ENCODE data around the gene CMSS1. TPM values are rescaled to one million over a fixed set of nuclear protein-coding genes. Genes with fewer than 3 reads are reported as not detected.

The CMSS1 gene
- total RNA-seq, 1 donor from 2014 or later, result 35.7 TPM

GRCh38 chr3:100073049-100073713 is 255.5 kb downstream of the CMSS1 start:
- no peaks in the 10 kb centered on the region for H3K27me3 Mint-ChIP-seq
- H3K4me3 Mint-ChIP-seq (ENCODE audit: low read depth), result no peak overlapping the region
- no peaks in the 10 kb centered on the region for H3K36me3 Mint-ChIP-seq (ENCODE audit: insufficient read depth)
- DNase-seq (ENCODE audit: low spot score, unreplicated experiment), result no peak
- TF ChIP-seq CTCF (IDR thresholded peaks at IDR 0.05; ENCODE audit: unreplicated experiment), result no peak
- no peaks in the 10 kb centered on the region for H3K9me3 Mint-ChIP-seq (ENCODE audit: low read depth)
- H3K4me1 Mint-ChIP-seq (ENCODE audit: low read depth), result peaks cover 38% of the 10 kb centered on the region
- H3K27ac Mint-ChIP-seq, result no peak overlapping the region

- H3K27ac Mint-ChIP-seq, result peak overlapping the region; percentile 29
- no peaks in the 10 kb centered on the region for H3K9me3 Mint-ChIP-seq (ENCODE audit: low read depth)
- H3K36me3 Mint-ChIP-seq (ENCODE audit: insufficient read depth), result no peaks in the 10 kb centered on the region
- DNase-seq (ENCODE audit: low spot score, unreplicated experiment), result no peak
- H3K4me3 Mint-ChIP-seq (ENCODE audit: low read depth), result no peak overlapping the region
- H3K4me1 Mint-ChIP-seq (ENCODE audit: low read depth), result peaks cover 37% of the 10 kb centered on the region
- no peak for TF ChIP-seq CTCF (IDR thresholded peaks at IDR 0.05; ENCODE audit: unreplicated experiment)
- no peaks in the 10 kb centered on the region for H3K27me3 Mint-ChIP-seq
Observed at GRCh38 chr3:100073714-100074307, 256.1 kb downstream of the CMSS1 start.

GRCh38 chr3:100075196-100075595 is 257.5 kb downstream of the CMSS1 start:
- Mint-ChIP-seq H3K27ac (no peak overlapping the region), H3K9me3 (ENCODE audit: low read depth) (no peaks in the 10 kb centered on the region), H3K4me1 (ENCODE audit: low read depth) (peaks cover 28% of the 10 kb centered on the region), H3K27me3 (no peaks in the 10 kb centered on the region), H3K4me3 (ENCODE audit: low read depth) (no peak overlapping the region), H3K36me3 (ENCODE audit: insufficient read depth) (no peaks in the 10 kb centered on the region)
- DNase-seq (ENCODE audit: low spot score, unreplicated experiment), result no peak
- TF ChIP-seq CTCF (IDR thresholded peaks at IDR 0.05; ENCODE audit: unreplicated experiment), result no peak

- Mint-ChIP-seq H3K36me3 (ENCODE audit: insufficient read depth) (no peaks in the 10 kb centered on the region), H3K9me3 (ENCODE audit: low read depth) (no peaks in the 10 kb centered on the region), H3K27ac (no peak overlapping the region), H3K4me3 (ENCODE audit: low read depth) (peak overlapping the region; percentile 6), H3K27me3 (no peaks in the 10 kb centered on the region), H3K4me1 (ENCODE audit: low read depth) (peaks cover 36% of the 10 kb centered on the region)
- DNase-seq (ENCODE audit: low spot score, unreplicated experiment), result no peak
- no peak for TF ChIP-seq CTCF (IDR thresholded peaks at IDR 0.05; ENCODE audit: unreplicated experiment)
Observed at GRCh38 chr3:100075851-100076730, 258.4 kb downstream of the CMSS1 start.

Measured in progenitor cell of endocrine pancreas (in vitro differentiated cells).